Body of pancreas (tissue), 4 donors: ENCODE results near the gene GLP2R.

Experiments used
- POLR2A ChIP-seq, 3 donors: fragments of 450-650 bp; IDR thresholded peaks; one replicate each; pipeline ENCODE4 v1.6.1; 2016; ENCODE audit warnings: antibody characterized with exemption in 3 of 3, mild to moderate bottlenecking in 2 of 3
- TF ChIP-seq, protein P1 (sequence below), 7 experiments: fragments of 450-650 bp in 4 of 7; fragments of 200-600 bp in 3 of 7; sonication (generic) in 3 of 7; IDR thresholded peaks; one replicate each; pipeline ENCODE4 v1.5.1; 2016 to 2019; ENCODE audit warnings: antibody characterized with exemption in 7 of 7

DNA sequence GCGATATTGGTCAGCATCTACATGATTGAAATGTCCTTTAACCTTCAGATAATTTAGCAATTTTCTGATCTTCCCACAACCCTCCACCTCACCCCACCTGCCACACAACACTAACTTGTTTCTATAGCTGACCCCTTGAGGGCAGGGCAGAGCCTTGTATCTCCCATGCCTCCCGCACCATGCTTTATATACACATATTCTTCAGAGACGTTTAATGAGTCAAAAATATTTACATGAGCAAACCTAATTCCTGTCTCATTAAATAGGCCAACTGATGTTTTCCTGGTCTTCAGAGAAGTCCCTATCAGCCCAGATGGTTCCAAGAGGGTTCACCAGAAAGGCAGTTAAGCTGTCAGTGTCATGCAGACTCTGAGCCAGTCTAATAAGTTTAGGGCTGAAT, 27.7 kb upstream of the GLP2R start:
- TF ChIP-seq, protein P1, sequence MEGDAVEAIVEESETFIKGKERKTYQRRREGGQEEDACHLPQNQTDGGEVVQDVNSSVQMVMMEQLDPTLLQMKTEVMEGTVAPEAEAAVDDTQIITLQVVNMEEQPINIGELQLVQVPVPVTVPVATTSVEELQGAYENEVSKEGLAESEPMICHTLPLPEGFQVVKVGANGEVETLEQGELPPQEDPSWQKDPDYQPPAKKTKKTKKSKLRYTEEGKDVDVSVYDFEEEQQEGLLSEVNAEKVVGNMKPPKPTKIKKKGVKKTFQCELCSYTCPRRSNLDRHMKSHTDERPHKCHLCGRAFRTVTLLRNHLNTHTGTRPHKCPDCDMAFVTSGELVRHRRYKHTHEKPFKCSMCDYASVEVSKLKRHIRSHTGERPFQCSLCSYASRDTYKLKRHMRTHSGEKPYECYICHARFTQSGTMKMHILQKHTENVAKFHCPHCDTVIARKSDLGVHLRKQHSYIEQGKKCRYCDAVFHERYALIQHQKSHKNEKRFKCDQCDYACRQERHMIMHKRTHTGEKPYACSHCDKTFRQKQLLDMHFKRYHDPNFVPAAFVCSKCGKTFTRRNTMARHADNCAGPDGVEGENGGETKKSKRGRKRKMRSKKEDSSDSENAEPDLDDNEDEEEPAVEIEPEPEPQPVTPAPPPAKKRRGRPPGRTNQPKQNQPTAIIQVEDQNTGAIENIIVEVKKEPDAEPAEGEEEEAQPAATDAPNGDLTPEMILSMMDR (IDR thresholded peaks at IDR 0.05): no peak
- no peak for TF ChIP-seq POLR2A (IDR thresholded peaks at IDR 0.05)
